Thoracic aorta (tissue), 2 donors: Measurements from ENCODE around the gene CLDN2. TPM values are rescaled to one million over a fixed set of nuclear protein-coding genes. Genes with fewer than 3 reads are reported as not detected.

Experiments used
- ATAC-seq: fragments of 150-250 bp; one replicate; pipeline ENCODE4 v1.8.0; 2017; ENCODE audit warnings: low read depth; ENCODE audit not compliant: insufficient number of reproducible peaks, low FRiP score
- DNase-seq: peaks from one replicate; pipeline ENCODE4 v3.0.0-alpha.2; 2020; ENCODE audit warnings: low spot score
- H3K27ac ChIP-seq, 2 donors: fragments of 200-600 bp; sonication (generic); 1 replicate in 1 of 2; 2 replicates in 1 of 2; pipeline ENCODE4 v1.5.1; 2016; ENCODE audit warnings: mild to moderate bottlenecking in 2 of 2, moderate library complexity in 2 of 2
- H3K27me3 ChIP-seq: fragments of 200-600 bp; sonication (generic); replicated peaks from 2 replicates; pipeline ENCODE4 v1.6.0; 2016; ENCODE audit warnings: mild to moderate bottlenecking; ENCODE audit not compliant: insufficient read depth
- H3K36me3 ChIP-seq: fragments of 200-600 bp; sonication (generic); one replicate; pipeline ENCODE4 v1.5.1; 2016
- H3K4me1 ChIP-seq, 2 donors: fragments of 200-600 bp; sonication (generic); 1 replicate in 1 of 2; 2 replicates in 1 of 2; pipeline versions ENCODE4 v1.5.1 to v1.6.0; 2016; ENCODE audit warnings: low read depth in 2 of 2, mild to moderate bottlenecking in 1 of 2; ENCODE audit not compliant: control insufficient read depth in 1 of 2
- H3K4me3 ChIP-seq: fragments of 200-600 bp; sonication (generic); 2 replicates; pipeline ENCODE4 v1.5.1; 2016; ENCODE audit warnings: mild to moderate bottlenecking
- H3K9me3 ChIP-seq: fragments of 200-600 bp; sonication (generic); 2 replicates; pipeline ENCODE4 v1.5.1; 2016
- total RNA-seq, 2 donors: library from RNA; depleted of rRNA; stranded (reverse); fragments of >200 nt; gene quantifications; one replicate each; pipeline versions ENCODE4 v1.1.0 to v1.2.3, GENCODE V29; 2016
- TF ChIP-seq, protein P1 (sequence below): fragments of 200-600 bp; sonication (generic); IDR thresholded peaks from one replicate; pipeline ENCODE4 v1.5.1; 2019; ENCODE audit warnings: antibody characterized with exemption

The CLDN2 gene
- total RNA-seq, 2 donors from 2014 or later = not detected

DNA sequence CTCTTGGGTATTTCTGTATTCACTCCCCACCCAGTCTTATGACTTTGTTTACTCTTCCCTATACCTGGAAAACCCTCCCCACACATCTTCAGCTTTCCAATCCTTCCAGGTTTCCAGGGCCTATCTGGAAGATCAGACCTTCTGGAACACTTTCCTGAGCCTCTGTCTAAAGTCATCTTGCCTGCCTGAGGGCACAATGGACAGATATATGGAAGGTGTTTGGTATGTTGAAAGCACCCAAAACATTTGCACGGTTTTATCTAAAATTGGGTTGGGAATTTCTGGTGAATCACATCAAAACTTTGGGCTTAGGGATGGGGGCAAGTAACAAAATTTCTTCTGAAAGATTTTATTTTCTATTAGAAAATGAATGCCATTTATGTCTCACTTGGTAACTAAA is 16.0 kb downstream of the CLDN2 start:
- ATAC-seq (no peak), DNase-seq (no peak)
- Histone ChIP-seq H3K36me3 (no peaks in the 10 kb centered on the region), H3K4me1 (no peaks in the 10 kb centered on the region), H3K4me3 (no peak overlapping the region), H3K27ac (no peak overlapping the region), H3K9me3 (no peaks in the 10 kb centered on the region), H3K27me3 (no peaks in the 10 kb centered on the region)
- TF ChIP-seq, protein P1, sequence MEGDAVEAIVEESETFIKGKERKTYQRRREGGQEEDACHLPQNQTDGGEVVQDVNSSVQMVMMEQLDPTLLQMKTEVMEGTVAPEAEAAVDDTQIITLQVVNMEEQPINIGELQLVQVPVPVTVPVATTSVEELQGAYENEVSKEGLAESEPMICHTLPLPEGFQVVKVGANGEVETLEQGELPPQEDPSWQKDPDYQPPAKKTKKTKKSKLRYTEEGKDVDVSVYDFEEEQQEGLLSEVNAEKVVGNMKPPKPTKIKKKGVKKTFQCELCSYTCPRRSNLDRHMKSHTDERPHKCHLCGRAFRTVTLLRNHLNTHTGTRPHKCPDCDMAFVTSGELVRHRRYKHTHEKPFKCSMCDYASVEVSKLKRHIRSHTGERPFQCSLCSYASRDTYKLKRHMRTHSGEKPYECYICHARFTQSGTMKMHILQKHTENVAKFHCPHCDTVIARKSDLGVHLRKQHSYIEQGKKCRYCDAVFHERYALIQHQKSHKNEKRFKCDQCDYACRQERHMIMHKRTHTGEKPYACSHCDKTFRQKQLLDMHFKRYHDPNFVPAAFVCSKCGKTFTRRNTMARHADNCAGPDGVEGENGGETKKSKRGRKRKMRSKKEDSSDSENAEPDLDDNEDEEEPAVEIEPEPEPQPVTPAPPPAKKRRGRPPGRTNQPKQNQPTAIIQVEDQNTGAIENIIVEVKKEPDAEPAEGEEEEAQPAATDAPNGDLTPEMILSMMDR = no peak

DNA sequence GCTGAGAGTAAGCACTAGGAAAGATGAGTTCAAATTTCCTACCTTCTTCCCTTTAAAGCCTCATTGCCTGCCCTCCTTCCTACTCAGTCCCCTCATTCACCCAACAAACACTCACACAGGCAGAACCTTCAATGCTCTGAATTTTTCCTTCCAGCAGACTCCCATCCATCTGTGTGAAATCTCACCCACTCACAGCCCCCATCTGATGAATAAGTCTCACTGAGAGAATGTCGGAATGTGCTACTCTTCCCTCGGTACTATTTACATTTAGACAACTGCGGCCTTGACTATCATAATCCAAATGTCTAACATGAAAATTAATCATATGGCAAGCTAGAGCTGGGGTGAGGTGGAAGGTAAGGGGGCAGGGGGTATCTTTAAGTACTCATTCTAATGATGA is 19.4 kb downstream of the CLDN2 start:
- TF ChIP-seq, protein P1 = no peak
- Histone ChIP-seq H3K27me3 (no peaks in the 10 kb centered on the region), H3K27ac (no peak overlapping the region), H3K9me3 (no peaks in the 10 kb centered on the region), H3K4me1 (no peaks in the 10 kb centered on the region), H3K36me3 (no peaks in the 10 kb centered on the region), H3K4me3 (no peak overlapping the region)
- no peak for ATAC-seq
- DNase-seq = no peak

DNA sequence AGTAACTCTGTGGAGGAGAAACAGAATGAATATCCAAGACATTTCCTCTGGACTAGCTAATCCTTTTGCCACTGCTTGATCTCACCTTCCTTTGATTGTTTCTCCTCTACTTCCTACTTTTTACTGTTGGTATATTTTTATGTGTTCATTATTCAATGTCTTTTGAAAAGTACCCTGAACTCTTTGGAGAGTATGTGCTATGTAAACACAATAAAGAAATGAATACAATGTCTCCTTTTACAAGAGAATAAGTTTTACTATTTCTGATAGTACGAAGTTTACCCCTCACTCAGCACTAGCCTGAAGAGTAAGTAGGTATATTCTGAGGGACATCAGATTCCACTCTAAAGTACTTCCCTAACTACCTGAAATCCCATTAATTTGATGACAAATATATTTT is 19.9 kb downstream of the CLDN2 start:
- Histone ChIP-seq H3K36me3 (no peaks in the 10 kb centered on the region), H3K4me3 (no peak overlapping the region), H3K27me3 (no peaks in the 10 kb centered on the region), H3K27ac (no peak overlapping the region), H3K4me1 (no peaks in the 10 kb centered on the region), H3K9me3 (no peaks in the 10 kb centered on the region)
- TF ChIP-seq, protein P1 = no peak
- no peak for ATAC-seq
- DNase-seq = no peak

DNA sequence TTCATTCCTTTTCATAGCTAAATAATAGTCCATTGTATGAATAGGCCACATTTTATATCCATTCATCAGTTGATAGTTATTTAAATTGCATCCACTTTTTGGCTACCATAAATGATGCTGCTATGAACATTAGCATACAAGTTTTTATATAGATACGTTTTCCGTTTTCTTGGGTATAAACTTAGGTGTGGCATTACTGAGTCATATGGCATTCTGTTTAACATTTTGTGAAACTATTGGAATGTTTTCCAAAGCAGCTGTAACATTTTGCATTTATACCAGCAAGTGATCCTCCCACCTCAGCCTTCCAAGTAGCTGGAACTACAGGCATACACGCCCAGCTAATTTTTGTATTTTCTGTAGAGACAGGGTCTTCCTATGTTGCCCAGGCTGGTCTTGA is 26.3 kb downstream of the CLDN2 start:
- Histone ChIP-seq H3K4me1 (no peaks in the 10 kb centered on the region), H3K27ac (no peak overlapping the region), H3K36me3 (no peaks in the 10 kb centered on the region), H3K9me3 (no peaks in the 10 kb centered on the region), H3K4me3 (no peak overlapping the region), H3K27me3 (no peaks in the 10 kb centered on the region)
- TF ChIP-seq, protein P1 = no peak
- DNase-seq = no peak
- no peak for ATAC-seq

DNA sequence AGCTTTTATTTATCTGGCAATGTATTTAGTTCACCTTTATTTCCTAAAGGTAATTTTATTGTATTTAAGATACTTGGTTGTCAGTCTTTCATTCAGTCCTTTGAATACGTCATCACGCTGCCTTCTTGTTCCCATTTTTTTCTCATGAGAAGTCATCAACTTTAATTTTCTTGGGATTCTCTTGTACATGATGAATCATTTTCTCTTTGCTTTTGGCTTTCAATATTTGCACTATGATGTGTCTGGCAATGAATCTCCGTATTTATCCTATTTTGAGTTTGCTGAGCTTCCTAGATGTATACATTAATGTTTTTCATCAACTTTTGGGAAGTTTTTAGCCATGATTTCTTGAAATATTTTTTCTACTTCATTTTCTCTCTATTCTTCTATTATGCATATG is 28.4 kb downstream of the CLDN2 start:
- TF ChIP-seq, protein P1 = no peak
- H3K4me1 ChIP-seq = no peaks in the 10 kb centered on the region

More for the DNA sequence above, 28.4 kb downstream of the CLDN2 start:
- Histone ChIP-seq H3K36me3 (no peaks in the 10 kb centered on the region), H3K27me3 (no peaks in the 10 kb centered on the region), H3K4me3 (no peak overlapping the region), H3K9me3 (no peaks in the 10 kb centered on the region), H3K27ac (no peak overlapping the region)
- DNase-seq (no peak), ATAC-seq (no peak)
